ENCODE results near the gene WDFY3.

- TF ChIP-seq SUZ12 (IDR thresholded peaks at IDR 0.05) (no peak), ARNT (IDR thresholded peaks at IDR 0.05) (no peak), BHLHE40 (IDR thresholded peaks at IDR 0.05; ENCODE audit: borderline replicate concordance) (no peak), SP1 (IDR thresholded peaks at IDR 0.05) (no peak), FOXA1 (IDR thresholded peaks at IDR 0.05) (no peak), FOXM1 (IDR thresholded peaks at IDR 0.05; ENCODE audit: borderline replicate concordance) (no peak), NFRKB (IDR thresholded peaks at IDR 0.05) (no peak), PKNOX1 (IDR thresholded peaks at IDR 0.05) (no peak), LEF1 (IDR thresholded peaks at IDR 0.05; ENCODE audit: borderline replicate concordance) (no peak), TARDBP (IDR thresholded peaks at IDR 0.05) (no peak), HDGF (IDR thresholded peaks at IDR 0.05; ENCODE audit: borderline replicate concordance) (no peak), ZNF384 (IDR thresholded peaks at IDR 0.05) (no peak)
Measured at GRCh38 chr4:84681486-84682274, 284.8 kb downstream of the WDFY3 start.
